Lower lobe of right lung (tissue), 2 donors: ENCODE data around the gene PRCC. TPM values are rescaled to one million over a fixed set of nuclear protein-coding genes. Genes with fewer than 3 reads are reported as not detected.

ENCODE experiments used
- ATAC-seq, 2 donors: fragments of 200-7000 bp; cut with Tn5 transposase; one replicate each; pipeline ENCODE4 v1.9.1; 2020 to 2022; ENCODE audit warnings: mild to moderate bottlenecking in 2 of 2, moderate library complexity in 2 of 2
- DNase-seq: peaks from one replicate; pipeline ENCODE4 v3.0.0-alpha.2; 2020
- H3K27ac ChIP-seq: fragments of 200-600 bp; one replicate; pipeline ENCODE4 v1.8.0; 2022
- H3K27me3 ChIP-seq: fragments of 200-600 bp; one replicate; pipeline ENCODE4 v1.8.0; 2022; ENCODE audit warnings: low read depth
- H3K36me3 ChIP-seq: fragments of 200-600 bp; one replicate; pipeline ENCODE4 v1.8.0; 2022; ENCODE audit warnings: mild to moderate bottlenecking
- H3K4me1 ChIP-seq: fragments of 200-600 bp; one replicate; pipeline ENCODE4 v1.8.0; 2022
- H3K4me3 ChIP-seq: fragments of 200-600 bp; one replicate; pipeline ENCODE4 v1.8.0; 2022; ENCODE audit warnings: mild to moderate bottlenecking
- H3K9me3 ChIP-seq: fragments of 200-600 bp; one replicate; pipeline ENCODE4 v1.8.0; 2022
- intact Hi-C: fragments of 100-400 bp; cut with DNase I; formaldehyde crosslinking; loops from one replicate; pipeline ENCODE4 v1.11.0; 2022
- total RNA-seq: library from RNA; stranded (reverse); fragmentation: NEBNext Ultra II Directional; extraction: Animal tissue kit (Norgen Biotek cat#: 25700); gene quantifications from one replicate; pipeline ENCODE4 v1.2.1, GENCODE V29; 2021
- TF ChIP-seq, protein P1 (sequence below): fragments of 200-600 bp; IDR thresholded peaks from one replicate; pipeline ENCODE4 v1.8.0; 2022; ENCODE audit warnings: antibody characterized with exemption, mild to moderate bottlenecking
- donor health status: DM: no; HTN: yes; CAD: no; lungs with severe emphysema.

PRCC gene
- total RNA-seq, 1 donor from 2014 or later = 51.9 TPM

DNA sequence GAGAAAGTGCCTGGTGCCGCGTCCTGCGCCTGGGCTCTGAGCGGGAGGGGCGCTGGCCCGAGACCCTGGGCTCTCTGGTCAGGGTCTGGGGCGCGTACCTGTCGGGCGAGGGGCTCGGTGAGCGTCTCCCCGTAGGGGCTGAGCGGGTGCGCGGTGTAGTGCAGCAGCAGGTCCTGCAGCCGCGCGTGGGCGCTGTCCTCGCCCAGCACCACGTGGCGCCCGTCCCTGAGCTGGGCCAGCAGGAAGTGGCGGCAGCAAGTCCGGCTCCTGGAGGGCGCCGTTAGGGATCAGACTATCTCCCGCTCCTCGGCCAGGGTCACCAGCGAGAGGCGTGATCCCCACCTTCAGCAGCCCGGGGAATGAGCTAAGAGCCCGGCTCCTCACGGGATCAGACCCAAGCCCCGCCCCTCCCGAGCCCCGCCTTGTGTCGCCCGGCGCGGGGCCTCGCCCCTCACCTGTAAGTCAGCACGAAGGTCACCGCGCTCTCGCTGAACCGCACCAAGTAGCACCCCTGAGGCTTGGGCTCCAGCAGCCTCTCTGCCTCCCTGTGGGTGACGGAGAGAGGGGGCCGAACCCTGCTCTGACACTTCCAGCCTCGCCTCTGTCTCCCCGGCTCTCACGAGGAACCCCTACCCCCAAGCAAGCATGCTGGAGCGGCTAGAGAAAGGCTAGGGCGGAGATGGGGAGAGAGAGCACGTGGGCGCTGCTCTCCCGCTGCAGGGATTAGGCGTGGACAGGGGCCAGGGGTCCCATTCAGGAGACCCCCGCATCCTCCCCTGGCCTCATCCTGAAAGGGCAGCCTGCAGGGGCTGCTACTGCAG lies 46.6 kb downstream of the PRCC start:
- DNase-seq (peak; percentile 81), ATAC-seq (peak; percentile 84 to 86)
- Histone ChIP-seq H3K27ac (peak overlapping the region; percentile 41), H3K27me3 (no peaks in the 10 kb centered on the region), H3K9me3 (no peaks in the 10 kb centered on the region), H3K36me3 (no peaks in the 10 kb centered on the region), H3K4me1 (peaks cover 28% of the 10 kb centered on the region), H3K4me3 (peak overlapping the region; percentile 56)
- TF ChIP-seq, protein P1, sequence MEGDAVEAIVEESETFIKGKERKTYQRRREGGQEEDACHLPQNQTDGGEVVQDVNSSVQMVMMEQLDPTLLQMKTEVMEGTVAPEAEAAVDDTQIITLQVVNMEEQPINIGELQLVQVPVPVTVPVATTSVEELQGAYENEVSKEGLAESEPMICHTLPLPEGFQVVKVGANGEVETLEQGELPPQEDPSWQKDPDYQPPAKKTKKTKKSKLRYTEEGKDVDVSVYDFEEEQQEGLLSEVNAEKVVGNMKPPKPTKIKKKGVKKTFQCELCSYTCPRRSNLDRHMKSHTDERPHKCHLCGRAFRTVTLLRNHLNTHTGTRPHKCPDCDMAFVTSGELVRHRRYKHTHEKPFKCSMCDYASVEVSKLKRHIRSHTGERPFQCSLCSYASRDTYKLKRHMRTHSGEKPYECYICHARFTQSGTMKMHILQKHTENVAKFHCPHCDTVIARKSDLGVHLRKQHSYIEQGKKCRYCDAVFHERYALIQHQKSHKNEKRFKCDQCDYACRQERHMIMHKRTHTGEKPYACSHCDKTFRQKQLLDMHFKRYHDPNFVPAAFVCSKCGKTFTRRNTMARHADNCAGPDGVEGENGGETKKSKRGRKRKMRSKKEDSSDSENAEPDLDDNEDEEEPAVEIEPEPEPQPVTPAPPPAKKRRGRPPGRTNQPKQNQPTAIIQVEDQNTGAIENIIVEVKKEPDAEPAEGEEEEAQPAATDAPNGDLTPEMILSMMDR = peak; percentile 65
- intact Hi-C loops = no loop called here

DNA sequence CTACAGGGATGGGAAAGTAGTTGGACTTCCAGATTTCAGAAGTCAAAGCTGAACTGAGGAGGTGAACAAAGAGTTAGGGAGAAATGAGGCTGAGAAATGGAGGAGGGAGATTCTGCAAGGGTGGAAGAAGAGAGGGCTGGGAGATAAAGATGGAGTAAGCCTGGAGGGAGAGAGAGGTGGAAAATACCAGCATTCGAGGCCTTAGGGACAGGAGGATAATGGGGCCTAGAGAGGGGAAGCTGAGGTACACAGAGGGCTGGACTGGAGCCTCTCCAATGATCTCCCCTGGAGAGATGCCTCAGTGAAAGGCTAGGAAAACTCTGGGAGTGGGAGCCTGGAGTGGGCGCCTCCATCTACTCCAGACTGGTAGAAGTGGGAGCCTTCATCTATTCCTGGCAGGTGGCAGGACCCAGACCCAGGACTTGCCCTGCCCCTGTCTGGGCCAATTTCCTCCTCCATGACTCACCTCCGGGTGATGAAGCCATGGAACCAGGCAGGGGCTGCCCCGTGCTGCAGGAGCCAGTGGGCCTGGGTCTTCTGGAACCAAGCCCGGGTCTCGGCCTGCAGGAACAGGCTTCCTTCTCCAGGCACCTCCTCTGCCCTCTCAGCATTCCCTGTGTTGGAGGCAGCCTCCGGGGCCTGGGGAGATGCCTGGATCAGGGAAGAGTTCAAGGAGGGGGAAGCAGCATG lies 47.4 kb downstream of the PRCC start:
- intact Hi-C loops = no loop called here
- ATAC-seq (peak in 1 of 2 donors; percentile 21), DNase-seq (no peak)
- peak overlapping the region; percentile 56 for H3K4me3 ChIP-seq
- TF ChIP-seq, protein P1 = no peak
- H3K4me1 ChIP-seq = peaks cover 28% of the 10 kb centered on the region
- H3K9me3 ChIP-seq = no peaks in the 10 kb centered on the region
- no peaks in the 10 kb centered on the region for H3K27me3 ChIP-seq
- H3K36me3 ChIP-seq = no peaks in the 10 kb centered on the region
- H3K27ac ChIP-seq = peak overlapping the region; percentile 60

DNA sequence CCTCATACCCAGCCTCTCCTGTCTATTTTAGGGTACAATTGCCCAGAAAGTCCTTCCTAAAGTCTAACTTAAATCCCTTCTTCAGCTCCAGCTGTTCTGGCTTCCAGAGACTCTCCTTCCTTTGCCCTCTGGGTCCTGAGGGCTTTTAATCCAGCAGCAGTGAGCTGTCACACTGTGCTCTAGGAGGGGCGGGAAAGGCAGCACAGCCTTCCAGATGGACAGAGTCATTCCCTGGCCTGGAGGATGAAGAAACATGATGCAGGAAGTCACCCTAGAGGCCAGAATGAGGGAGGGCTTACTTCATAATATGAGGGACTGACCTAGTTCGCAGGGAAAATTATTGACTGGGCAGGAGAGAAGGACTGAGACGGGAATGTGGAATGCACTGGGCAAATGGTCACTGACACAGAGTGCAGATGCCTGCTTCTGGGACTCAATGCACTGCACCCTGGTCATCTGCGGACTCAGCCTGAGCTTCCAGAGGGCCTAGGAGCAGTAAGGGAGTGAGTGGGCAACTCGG lies 48.0 kb downstream of the PRCC start:
- DNase-seq = no peak
- TF ChIP-seq, protein P1 = no peak
- no peaks in the 10 kb centered on the region for H3K9me3 ChIP-seq
- H3K4me1 ChIP-seq = peaks cover 28% of the 10 kb centered on the region
- no peaks in the 10 kb centered on the region for H3K27me3 ChIP-seq
- intact Hi-C loops = no loop called here
- peak overlapping the region; percentile 60 for H3K27ac ChIP-seq
- peak overlapping the region; percentile 56 for H3K4me3 ChIP-seq
- peak; percentile 18 to 46 for ATAC-seq
- no peaks in the 10 kb centered on the region for H3K36me3 ChIP-seq

DNA sequence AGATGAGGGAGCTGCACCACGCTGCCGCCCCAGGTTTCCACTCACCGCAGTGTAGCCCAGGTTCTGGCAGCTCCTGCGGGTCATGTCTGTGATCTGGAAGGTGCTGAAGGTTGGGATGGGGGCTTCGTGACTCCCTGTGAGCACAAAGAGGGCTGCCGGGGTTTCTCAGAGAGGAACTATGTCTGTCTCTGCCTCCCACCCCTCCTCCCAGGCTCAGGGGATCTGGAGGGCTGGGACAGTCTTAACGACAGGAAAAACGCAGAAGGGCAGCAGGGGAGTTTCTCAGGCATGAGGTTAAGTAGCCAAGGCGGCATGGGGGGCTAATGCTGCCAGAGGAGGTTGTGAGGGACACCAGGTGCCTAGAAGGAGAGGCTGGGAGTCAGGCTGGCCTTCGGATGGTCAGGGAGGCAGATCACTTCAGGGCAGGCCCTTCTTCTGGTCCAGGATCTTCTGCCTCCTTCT lies 48.7 kb downstream of the PRCC start:
- TF ChIP-seq, protein P1 = no peak
- intact Hi-C loops = no loop called here
- Histone ChIP-seq H3K27ac (peak overlapping the region; percentile 60), H3K9me3 (no peaks in the 10 kb centered on the region), H3K4me1 (peaks cover 28% of the 10 kb centered on the region), H3K4me3 (peak overlapping the region; percentile 56), H3K27me3 (no peaks in the 10 kb centered on the region), H3K36me3 (no peaks in the 10 kb centered on the region)
- ATAC-seq = no peak
- DNase-seq = no peak

DNA sequence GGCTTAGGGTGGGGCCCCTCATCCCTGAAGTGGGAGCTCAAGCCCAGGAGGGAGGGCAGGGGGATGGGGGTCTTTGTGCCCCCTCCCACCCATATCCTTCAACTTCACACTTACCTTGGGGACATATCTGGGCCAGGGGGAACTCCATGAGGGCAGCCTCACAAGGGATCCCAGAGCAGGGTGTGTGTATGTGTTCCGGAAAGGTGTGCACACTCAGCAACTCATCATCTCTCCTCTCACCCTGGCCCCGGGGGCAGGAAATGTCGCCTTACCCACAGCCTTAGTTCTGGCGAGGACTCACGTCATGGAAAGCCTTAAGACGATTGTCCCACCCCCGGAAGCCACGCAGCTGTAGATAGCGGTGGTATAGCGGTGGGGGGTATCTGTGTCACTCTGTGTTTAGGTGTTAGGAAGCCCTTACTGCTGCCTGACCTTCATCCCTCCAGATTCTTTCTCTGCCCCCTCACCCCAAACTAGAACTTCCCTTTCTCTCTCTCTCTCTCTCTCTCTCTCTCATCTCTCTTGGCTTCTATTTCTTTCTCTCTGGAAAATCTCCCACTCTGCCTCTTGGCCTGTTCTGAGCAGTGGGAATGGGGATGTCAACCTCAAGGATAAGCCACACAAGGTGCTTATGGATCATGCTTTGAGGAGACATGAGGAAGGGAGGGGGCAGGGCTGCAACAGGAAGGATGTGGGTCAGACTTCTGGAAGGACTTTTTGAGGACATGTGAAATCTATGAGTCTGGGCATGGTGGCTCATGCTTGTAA lies 49.4 kb downstream of the PRCC start, which contains the start of gene SH2D2A:
SH2D2A (minus strand) TSS at position 288 of the 768 bp plus-strand sequence; CDS start at position 148, 140 bp downstream.
- intact Hi-C loops = no loop called here
- Histone ChIP-seq H3K27ac (peak within 1 kb of the TSS; percentile 60), H3K9me3 (no peaks in the 10 kb centered on the region), H3K4me1 (peaks cover 28% of the 10 kb centered on the region), H3K27me3 (no peaks in the 10 kb centered on the region), H3K36me3 (no peaks in the 10 kb centered on the region), H3K4me3 (peak within 1 kb of the TSS; percentile 56)
- TF ChIP-seq, protein P1 = no peak
- DNase-seq (peak; percentile 67), ATAC-seq (peak; percentile 65 to 80)
